ENCODE results near the gene FGF19.

The FGF19 gene

GRCh38 chr11:69718912-69719311 is 15.1 kb upstream of the FGF19 start:
- TF ChIP-seq CTCF (IDR thresholded peaks at IDR 0.05; ENCODE audit: low read depth, low read length), result no peak
- no peak overlapping the region for H3K4me3 ChIP-seq (ENCODE audit: low read depth, low read length)

DNA sequence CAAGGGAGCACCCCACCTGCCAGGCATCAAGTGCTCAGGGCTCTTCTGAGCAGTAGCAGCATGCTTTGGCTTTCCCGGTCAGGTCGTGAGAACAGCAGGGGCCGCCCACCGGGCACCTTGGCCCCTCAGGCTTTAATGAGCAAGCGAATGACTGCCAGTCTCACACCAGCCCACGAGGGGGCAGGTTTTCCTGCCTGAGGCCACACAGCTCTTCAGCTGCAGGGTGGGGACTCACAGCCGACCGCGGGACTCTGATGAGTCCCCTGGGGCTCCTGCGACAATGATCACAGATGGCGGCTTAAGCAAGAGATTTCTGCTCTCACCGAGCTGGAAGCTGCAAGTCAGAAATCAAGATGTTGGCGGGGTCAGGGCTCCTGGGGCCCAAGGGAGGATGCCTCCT is 14.3 kb upstream of the FGF19 start:
- H3K4me3 ChIP-seq (ENCODE audit: low read depth, low read length), result no peak overlapping the region
- peak; percentile 46 for TF ChIP-seq CTCF (IDR thresholded peaks at IDR 0.05; ENCODE audit: low read depth, low read length)

DNA sequence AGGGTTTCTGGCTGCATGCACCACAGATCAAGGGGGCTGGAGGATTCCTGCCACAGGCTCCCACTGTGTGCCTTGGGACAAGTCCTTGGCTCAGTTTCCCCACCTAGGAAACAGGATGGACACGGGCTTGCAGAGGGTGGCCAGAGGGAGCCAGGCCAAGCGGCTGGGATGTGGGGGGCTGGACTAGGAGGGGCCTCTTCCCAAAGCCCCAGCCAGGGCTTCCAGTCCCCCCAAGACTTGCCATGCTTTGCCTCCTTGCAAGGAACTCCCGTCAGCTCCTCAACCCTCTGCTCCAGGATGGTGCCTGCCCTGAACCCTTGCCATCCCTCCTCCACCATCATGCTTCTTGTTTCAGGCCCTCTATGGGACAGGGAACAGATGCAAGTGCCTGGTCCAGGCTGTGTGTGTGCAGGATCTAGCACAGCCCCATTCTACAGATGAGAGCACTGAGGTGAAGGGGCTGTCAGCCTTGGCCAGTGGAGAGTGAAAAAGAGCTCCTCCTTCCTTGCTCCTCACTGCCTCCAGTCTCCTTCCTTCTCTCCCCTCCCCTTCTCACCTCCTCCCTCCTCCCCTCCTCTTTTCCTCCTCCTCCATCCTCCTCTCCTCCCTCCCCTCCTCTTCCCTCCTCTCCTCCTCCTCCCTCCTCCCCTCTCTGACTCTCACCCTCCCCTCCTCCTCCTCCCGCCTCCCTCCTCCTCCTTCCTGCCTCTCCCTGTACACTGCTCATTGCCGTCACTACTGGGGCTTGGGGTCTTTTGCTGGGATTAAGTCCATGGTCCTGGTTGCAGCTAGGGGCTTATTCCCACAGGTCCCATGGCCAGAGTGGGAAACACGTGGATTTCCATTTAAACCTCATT is 13.3 kb upstream of the FGF19 start:
- TF ChIP-seq CTCF (IDR thresholded peaks at IDR 0.05; ENCODE audit: low read depth, low read length), result no peak
- no peak overlapping the region for H3K4me3 ChIP-seq (ENCODE audit: low read depth, low read length)

- H3K4me3 ChIP-seq (ENCODE audit: low read depth, low read length), result no peak overlapping the region
- TF ChIP-seq CTCF (IDR thresholded peaks at IDR 0.05; ENCODE audit: low read depth, low read length), result no peak
Observed at GRCh38 chr11:69716099-69716498, 12.3 kb upstream of the FGF19 start.

- no peak overlapping the region for H3K4me3 ChIP-seq (ENCODE audit: low read depth, low read length)
- no peak for TF ChIP-seq CTCF (IDR thresholded peaks at IDR 0.05; ENCODE audit: low read depth, low read length)
Observed at GRCh38 chr11:69715446-69715845, 11.6 kb upstream of the FGF19 start.

- H3K4me3 ChIP-seq (ENCODE audit: low read depth, low read length), result no peak overlapping the region
- TF ChIP-seq CTCF (IDR thresholded peaks at IDR 0.05; ENCODE audit: low read depth, low read length), result no peak
Observed at GRCh38 chr11:69711822-69712801, 8.3 kb upstream of the FGF19 start.
